Stimulated activated CD8-positive, alpha-beta memory T cell treated with anti-CD3 and anti-CD28 coated beads, Interleukin-4, amount 100 ng/mL, for 1 hour (primary cell): ENCODE measurements around the gene TSKU.
"Not testable (repeated sequence)": the region's sequence is repeated elsewhere in the genome, so short reads cannot be mapped to it uniquely, and the experiment has no call there.

ENCODE experiments used
- DNase-seq, 2 donors: peaks; one replicate each; pipeline ENCODE4 v3.0.0-alpha.2; 2020; ENCODE audit warnings: low read depth in 2 of 2, low spot score in 1 of 2

The TSKU gene

DNA sequence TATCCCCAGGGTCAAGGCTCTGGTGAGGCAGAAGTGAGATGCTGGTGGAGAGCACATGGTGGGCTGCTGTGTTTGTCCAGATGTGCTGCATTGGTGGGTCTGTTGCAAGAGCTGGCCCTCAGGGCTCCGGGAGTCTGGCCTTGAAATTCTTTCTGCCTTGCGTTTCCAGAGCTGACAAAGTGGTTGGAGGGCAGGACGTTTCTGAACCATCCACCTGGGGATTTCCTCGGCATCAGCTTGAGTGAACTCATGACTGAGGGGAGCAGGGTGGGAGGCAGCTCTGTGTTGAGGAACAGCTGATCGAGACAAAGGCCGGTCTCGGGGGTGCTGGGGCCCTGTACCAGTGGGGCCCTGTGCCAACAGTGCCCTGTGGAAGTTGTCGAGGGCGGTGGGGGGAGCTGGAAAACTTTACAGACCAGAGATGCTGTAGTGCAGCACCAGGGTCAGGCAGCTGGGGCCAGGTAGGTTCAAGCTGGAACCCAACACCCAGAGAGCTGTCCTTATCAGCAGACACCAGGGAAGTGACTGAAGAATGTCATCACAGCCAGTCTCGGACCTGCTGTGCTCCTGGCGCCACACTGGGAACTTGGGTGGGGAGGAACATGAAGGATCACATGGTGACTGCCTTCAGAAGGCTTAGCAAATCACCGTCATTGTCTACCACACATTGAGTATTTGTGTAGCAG, 4.9 kb downstream of the TSKU start:
- no peak for DNase-seq

DNA sequence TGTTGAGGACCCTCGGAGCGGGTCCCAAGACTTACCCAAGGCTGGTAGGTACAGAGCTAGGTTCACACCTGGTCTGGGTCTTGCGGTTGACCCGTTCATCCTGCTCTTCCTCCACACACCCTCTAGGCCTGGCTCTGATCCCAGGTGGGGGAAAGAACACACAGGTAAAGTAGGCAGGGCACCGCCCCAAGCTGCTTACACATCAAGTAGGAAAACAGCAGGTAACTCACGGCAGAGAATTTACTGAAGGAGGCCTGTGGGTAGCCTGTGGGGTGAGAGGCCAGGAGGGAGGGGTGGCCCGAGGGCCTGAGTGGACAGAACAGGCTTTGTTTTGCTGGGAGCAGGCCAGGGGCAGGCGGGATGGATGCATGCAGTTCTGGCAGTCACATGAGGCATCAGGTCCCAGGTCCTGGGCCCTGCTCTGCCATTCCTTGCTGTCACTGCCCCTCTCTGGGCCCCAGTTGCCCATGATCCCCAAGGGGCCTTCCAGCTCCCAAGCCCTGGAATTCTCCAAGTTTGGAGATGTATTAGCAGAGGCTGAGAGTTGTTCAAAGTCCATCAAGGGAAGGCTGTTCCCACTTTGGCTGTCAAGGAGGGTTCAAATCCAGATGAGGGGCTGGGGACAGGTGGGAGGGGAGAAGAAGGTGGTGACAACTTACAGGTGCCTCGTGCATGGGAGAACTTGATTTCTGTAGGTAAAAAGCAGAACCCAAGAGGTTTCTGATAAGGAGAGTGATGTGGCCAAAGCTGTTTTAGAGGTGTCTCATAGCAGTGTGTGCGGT, 5.7 kb downstream of the TSKU start:
- DNase-seq = no peak

DNA sequence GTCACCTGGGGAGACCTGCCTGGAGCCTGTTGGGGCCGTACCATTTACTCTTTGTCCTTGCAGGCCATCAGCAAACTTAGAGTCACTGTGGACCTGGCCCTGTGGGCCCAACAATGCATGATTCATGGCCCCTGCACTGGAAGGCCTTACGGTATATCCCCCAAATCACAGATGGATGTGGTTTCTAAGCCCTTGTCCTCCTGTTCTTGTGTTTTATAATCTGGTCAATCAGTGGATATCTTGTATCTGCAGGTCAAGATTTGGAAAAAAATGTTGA, 6.2 kb downstream of the TSKU start:
- DNase-seq = no peak

- no peak for DNase-seq
Observed at GRCh38 chr11:76790251-76790650, 7.1 kb downstream of the TSKU start.

DNA sequence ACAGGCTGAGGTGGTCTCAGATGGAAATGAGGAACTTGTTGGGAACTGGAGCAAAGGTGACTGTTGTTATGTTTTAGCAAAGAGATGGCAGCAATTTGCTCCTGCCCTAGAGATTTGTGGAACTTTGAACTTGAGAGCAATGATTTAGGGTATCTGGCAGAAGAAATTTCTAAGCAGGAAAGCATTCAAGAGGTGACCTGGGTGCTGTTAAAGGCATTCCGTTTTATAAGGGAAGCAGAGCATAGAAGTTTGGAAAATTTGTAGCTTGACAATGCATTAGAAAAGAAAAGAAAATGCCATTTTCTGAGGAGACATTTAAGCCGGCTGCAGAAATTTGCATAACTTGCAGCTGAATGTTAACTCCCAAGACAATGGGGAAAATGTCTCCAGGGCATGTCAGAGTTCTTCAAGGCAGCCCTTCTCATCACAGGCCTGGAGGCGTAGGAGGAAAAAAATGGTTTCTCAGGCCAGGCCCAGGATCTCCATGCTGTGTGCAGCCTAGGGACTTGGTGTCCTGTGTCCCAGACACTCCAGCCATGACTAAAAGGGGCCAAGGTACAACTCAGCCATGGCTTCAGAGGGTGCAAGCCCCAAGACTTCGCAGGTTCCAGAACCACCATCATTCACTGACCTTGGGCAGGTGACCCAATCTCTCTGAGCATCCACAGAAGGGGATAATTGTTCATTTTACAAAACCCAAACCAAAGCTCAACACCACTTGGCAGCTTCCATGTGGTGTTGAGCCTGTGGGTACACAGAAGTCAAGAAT, 8.0 kb downstream of the TSKU start:
- DNase-seq = not testable (repeated sequence)

- DNase-seq = no peak
Observed at GRCh38 chr11:76791861-76792260, 8.7 kb downstream of the TSKU start.

- no peak for DNase-seq
Observed at GRCh38 chr11:76792505-76793264, 9.5 kb downstream of the TSKU start.

DNA sequence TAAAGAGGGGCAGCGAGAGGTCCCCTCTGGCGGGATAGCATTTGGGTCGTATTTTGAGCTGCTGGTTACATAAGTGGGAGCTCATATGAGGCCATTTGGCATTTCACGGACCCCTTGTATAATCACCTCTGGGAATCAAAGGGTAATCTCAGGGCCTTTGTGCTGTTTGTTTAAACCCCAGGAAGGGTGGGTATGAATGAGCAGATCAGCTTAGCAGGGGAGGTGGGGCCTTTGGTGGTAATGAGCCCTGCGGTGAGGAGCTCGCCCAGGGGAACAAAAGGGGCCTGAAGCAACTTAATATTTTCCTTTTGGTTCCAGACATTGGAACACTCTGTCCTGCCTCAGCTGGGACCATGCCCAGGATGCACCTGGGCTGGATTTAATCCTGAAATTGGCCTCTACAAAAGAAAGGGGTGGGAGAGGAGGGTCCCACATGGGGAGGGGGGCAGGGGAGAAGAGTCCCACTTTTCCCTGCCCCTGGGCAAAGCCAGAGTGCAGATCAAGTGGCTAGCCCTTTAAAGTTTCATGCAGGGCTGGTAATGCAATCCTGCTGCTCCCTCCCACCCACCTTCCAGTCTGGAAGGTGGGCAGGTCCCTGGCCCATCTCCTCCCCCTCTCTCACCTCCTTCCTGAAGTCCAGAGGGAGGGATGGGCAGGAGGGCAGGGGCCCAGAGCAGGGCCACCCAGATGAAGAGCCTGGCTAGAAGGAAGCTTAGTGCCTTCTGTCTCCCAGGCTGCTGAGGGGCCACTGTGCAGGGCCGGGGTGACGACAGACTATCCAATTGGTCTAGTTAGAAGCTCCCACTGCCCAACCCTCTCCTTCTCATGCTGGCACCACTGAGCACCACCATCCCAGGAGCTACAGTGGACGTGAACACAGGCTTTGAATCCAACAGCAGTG, 10.5 kb downstream of the TSKU start:
- DNase-seq = no peak

DNA sequence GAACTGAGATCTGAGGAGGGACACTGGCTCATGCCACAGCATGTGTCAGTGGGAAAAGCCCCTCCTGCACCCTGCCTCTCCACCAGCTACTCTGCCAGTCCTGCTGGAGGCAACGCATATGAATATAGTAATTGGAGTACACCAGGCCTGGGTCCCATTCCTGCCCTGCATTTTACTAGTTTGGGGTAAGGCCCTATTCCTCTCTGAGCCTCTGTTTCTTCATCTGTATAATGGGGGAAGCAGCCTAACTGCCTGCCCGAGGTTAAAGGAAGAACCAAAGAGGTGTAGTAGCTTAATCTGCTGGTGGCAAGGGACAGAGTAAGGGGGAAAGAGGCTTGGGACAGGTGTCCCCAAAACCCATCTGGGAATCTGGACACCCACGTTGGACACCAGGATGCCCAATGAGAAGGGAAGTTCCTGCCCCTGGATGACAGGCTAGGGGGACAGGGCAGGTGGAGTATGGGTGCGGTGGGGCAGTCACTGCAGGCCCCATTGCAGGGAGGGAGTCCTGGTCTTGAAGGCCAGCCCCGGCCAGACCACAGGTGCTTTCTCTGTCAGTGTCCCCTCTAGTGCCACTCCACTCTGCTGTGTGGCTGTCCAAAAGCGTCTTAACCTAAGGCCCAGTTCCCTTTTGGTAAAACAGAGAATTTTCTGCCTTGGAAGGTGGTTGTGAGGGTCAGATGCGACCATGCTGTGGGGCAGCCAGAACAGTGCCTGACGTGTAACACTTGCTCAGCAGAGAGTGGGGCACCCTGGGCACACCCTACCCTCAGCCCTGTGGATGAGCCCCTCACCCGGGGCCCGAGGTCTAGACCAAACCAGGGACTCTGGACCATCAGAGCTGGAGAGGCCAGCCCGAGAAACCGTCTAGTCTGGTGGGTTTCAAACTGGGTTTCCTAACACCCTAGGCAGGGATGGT, 11.5 kb downstream of the TSKU start:
- DNase-seq = no peak

- DNase-seq = no peak
Observed at GRCh38 chr11:76795290-76795935, 12.3 kb downstream of the TSKU start.

- no peak for DNase-seq
Observed at GRCh38 chr11:76795936-76796441, 12.8 kb downstream of the TSKU start.

GRCh38 chr11:76796511-76797198, 13.5 kb downstream of the TSKU start:
- DNase-seq = no peak

- DNase-seq = no peak
Observed at GRCh38 chr11:76797341-76798201, 14.4 kb downstream of the TSKU start.

DNA sequence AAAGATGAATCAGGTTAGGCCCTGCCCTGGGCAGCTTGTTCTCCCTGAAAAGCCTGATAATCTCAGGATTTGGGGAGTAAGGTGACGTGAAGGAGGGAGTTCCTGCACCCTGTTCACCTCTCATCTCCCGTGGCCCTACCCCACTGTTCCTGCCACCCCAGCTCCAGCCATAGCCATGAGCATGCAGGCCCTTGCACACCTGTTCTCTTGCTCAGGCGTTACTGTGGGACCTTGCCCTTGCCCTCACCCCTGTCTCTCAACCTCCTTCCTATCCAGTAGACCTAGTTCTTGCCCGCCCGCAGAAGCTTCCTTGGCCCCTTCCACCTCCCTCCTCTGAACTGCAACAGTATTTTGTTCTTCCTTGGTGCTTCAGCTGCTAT, 15.0 kb downstream of the TSKU start:
- no peak for DNase-seq

DNA sequence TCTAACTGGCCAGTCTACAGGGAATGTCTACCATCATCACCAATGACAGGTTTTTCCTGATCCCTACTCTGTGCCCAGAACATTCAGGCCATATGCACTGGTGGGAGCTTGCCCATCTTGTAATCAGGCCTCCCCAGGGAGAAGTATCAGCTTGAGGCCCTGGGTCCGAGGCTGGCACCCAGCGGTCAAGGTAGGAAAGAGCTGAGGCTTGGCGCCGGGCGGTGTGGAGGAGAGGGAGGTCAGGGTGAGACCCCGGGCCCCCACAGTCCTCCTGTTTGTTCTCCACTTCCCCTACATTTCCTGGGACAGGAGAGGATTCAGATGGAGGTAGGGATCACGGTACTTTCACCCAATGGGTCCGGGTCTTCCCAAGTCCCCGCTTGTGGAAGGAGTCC, 15.5 kb downstream of the TSKU start:
- no peak for DNase-seq

GRCh38 chr11:76799066-76799804, 16.1 kb downstream of the TSKU start:
- peak; percentile 47 to 51 for DNase-seq
